ENCODE results near the gene THAP9.
"Not testable (repeated sequence)": the region's sequence is repeated elsewhere in the genome, so short reads cannot be mapped to it uniquely, and the experiment has no call there.

Gene THAP9

GRCh38 chr4:82893942-82894341 is 6.6 kb upstream of the THAP9 start:
- no peak for DNase-seq

GRCh38 chr4:82896755-82897154 is 3.8 kb upstream of the THAP9 start:
- DNase-seq, result no peak

GRCh38 chr4:82898322-82899243 is 2.0 kb upstream of the THAP9 start:
- DNase-seq, result no peak

- no peak for DNase-seq
Measured at GRCh38 chr4:82899374-82900065, 1.0 kb upstream of the THAP9 start.

- DNase-seq, result peak; percentile 48
Measured at GRCh38 chr4:82900066-82900410, 497 bp upstream of the THAP9 start.

GRCh38 chr4:82901183-82901718 is 716 bp downstream of the THAP9 start:
- DNase-seq, result no peak

- DNase-seq, result no peak
Measured at GRCh38 chr4:82903737-82904136, 3.2 kb downstream of the THAP9 start.

- DNase-seq, result no peak
Measured at GRCh38 chr4:82905205-82905604, 4.7 kb downstream of the THAP9 start.

- no peak for DNase-seq
Measured at GRCh38 chr4:82906469-82906868, 5.9 kb downstream of the THAP9 start.

- no peak for DNase-seq
Measured at GRCh38 chr4:82909326-82909725, 8.8 kb downstream of the THAP9 start.

- no peak for DNase-seq
Measured at GRCh38 chr4:82913305-82913704, 12.8 kb downstream of the THAP9 start.

- not testable (repeated sequence) for DNase-seq
Measured at GRCh38 chr4:82913968-82914367, 13.4 kb downstream of the THAP9 start.

- no peak for DNase-seq
Measured at GRCh38 chr4:82918091-82918490, 17.6 kb downstream of the THAP9 start.

GRCh38 chr4:82919386-82919785 is 18.9 kb downstream of the THAP9 start:
- DNase-seq, result no peak

- no peak for DNase-seq
Measured at GRCh38 chr4:82921795-82922194, 21.3 kb downstream of the THAP9 start.

GRCh38 chr4:82930848-82931755 is 30.6 kb downstream of the THAP9 start:
- no peak for DNase-seq

GRCh38 chr4:82934441-82934840 is 33.9 kb downstream of the THAP9 start:
- DNase-seq, result no peak

GRCh38 chr4:82939414-82939813 is 38.9 kb downstream of the THAP9 start:
- no peak for DNase-seq

- DNase-seq, result no peak
Measured at GRCh38 chr4:82947498-82947897, 47.0 kb downstream of the THAP9 start.

GRCh38 chr4:82948647-82949204 is 48.2 kb downstream of the THAP9 start:
- no peak for DNase-seq

GRCh38 chr4:82951196-82951595 is 50.7 kb downstream of the THAP9 start:
- no peak for DNase-seq

- no peak for DNase-seq
Measured at GRCh38 chr4:82954212-82954611, 53.7 kb downstream of the THAP9 start.

GRCh38 chr4:82957045-82957444 is 56.5 kb downstream of the THAP9 start:
- no peak for DNase-seq

Data from NCI-H1092 (cell line).